ENCODE measurements around the gene DLK1. TPM values are rescaled to one million over a fixed set of nuclear protein-coding genes. Genes with fewer than 3 reads are reported as not detected.

Gene DLK1
- total and polyA plus RNA-seq, 2 of the 4 experiments (the other 2 are of a cell fraction), result under 0.01 to 0.07 TPM

DNA sequence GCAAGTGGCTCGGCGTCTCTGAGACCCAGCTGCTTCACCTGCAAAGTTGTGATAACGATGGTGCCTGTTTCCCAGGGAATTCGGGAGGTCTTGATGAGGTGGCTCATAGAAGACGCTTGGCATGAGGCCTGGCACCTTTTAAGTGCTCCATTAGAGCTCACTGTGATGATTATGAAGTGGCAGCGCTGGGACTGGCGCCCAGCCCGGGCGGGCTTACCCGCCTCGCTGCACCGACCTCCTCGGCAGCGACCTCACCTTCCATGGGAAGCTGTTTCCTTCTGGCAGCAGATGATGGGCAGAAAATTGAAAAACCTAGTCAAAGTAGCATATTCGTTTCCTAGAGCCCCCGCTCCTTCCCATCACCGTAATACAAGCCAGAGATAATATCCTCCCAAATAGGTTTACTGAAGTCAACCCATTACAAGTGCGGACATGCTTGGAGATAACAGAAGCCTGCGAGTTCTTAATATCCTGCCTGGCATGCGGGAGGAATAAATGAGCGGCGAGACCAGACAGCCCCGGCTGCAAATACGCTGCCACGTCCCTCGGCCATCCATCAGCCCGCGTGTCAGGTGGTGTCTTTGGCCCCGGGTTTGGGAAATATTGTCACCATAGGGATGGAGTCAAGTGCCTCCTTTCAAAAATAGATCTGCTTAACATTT is 35.2 kb upstream of the DLK1 start:
- Histone ChIP-seq H2BK120ac (ENCODE audit: low read depth, low read length) (peak overlapping the region; percentile 85), H3K79me1 (ENCODE audit: low read depth in 1 of 2, low read length in 2 of 2) (no peaks in the 10 kb centered on the region), H4K20me1 (ENCODE audit: insufficient read depth, low read length) (no peaks in the 10 kb centered on the region), H2AFZ (replicated peaks; ENCODE audit: low read length, poor library complexity) (no peak overlapping the region), H3K23ac (ENCODE audit: low read depth, low read length) (no peak overlapping the region), H4K8ac (ENCODE audit: low read depth in 2 of 2, low read length in 2 of 2) (no peak overlapping the region), H3K36me3 (ENCODE audit: control insufficient read depth, insufficient read depth, low read length) (no peaks in the 10 kb centered on the region), H3K4me2 (ENCODE audit: low read depth, low read length) (no peak overlapping the region), H2AK9ac (replicated peaks; ENCODE audit: low read depth, low read length, poor library complexity) (no peak overlapping the region), H3K9me3 (ENCODE audit: control insufficient read depth, insufficient read depth, low read length) (no peaks in the 10 kb centered on the region), H3K27ac (ENCODE audit: insufficient read depth, low read length) (no peak overlapping the region), H2BK20ac (ENCODE audit: low read depth, low read length) (no peak overlapping the region), H2BK5ac (ENCODE audit: low read depth, low read length, poor library complexity, severe bottlenecking) (peak overlapping the region; percentile 27), H4K5ac (ENCODE audit: low read depth, low read length) (no peak overlapping the region), H2AK5ac (ENCODE audit: low read depth, low read length) (0 out of 2 replicates have a peak overlapping the region, but pooled peaks have one; percentile 8), H3K4me1 (ENCODE audit: control insufficient read depth, insufficient read depth, low read length) (peaks cover 23% of the 10 kb centered on the region), H3K56ac (ENCODE audit: extremely low read depth, insufficient read depth, low read length) (no peak overlapping the region), H3K4me3 (ENCODE audit: insufficient read depth, low read depth, low read length) (no peak overlapping the region), H3K18ac (ENCODE audit: low read depth, low read length) (no peak overlapping the region), H3K9me1 (ENCODE audit: insufficient read depth, low read length) (peaks cover 18% of the 10 kb centered on the region), H2BK15ac (ENCODE audit: low read depth, low read length) (peak overlapping the region; percentile 33; the same call in 1 of the 3 replicates), H3K27me3 (ENCODE audit: control insufficient read depth, insufficient read depth, low read length) (0 out of 2 replicates have a peak, but pooled peaks cover under 1% of the 10 kb centered on the region), H3K9ac (ENCODE audit: low read depth, low read length) (no peak overlapping the region), H4K91ac (ENCODE audit: insufficient read depth, low read depth, low read length) (no peak overlapping the region), H3K4ac (ENCODE audit: low read depth, low read length) (no peak overlapping the region), H3K14ac (replicated peaks; ENCODE audit: low read depth, low read length) (no peak overlapping the region)
- dilution Hi-C loops (cut with HindIII; ENCODE audit: low sequenced_read_pairs, unreplicated experiment) (no loop called here), in situ Hi-C loops (cut with MboI; ENCODE audit: low sequenced_read_pairs) (no loop called here), intact Hi-C loops (cut with micrococcal nuclease) (loop anchor here (10.0 kb wide), 1 partner anchor 133 kb away; the partner anchor contains the start of gene MEG3)
- TF ChIP-seq, protein P1, sequence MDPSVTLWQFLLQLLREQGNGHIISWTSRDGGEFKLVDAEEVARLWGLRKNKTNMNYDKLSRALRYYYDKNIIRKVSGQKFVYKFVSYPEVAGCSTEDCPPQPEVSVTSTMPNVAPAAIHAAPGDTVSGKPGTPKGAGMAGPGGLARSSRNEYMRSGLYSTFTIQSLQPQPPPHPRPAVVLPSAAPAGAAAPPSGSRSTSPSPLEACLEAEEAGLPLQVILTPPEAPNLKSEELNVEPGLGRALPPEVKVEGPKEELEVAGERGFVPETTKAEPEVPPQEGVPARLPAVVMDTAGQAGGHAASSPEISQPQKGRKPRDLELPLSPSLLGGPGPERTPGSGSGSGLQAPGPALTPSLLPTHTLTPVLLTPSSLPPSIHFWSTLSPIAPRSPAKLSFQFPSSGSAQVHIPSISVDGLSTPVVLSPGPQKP (IDR thresholded peaks at IDR 0.05; ENCODE audit: borderline replicate concordance, low read depth, low read length), result no peak
- ChIA-PET POLR2A (ENCODE audit: unreplicated experiment) (no interaction called here), CTCF (no interaction called here)
- no peak for DNase-seq
- no TSS peak for BruUV-seq (replicated peaks)
- WGBS, 2 experiments (ENCODE audit: extremely low coverage in 2 of 2, insufficient read length in 1 of 2), result 79% methylated on average over 13 of the region's 29 CpGs; no CpG with 5 or more reads in 1 of the 2 experiments
- no peak for ATAC-seq (ENCODE audit: low read depth)
